A549 (cell line): ENCODE data around the gene SLC25A19.

ENCODE experiments used
- CEBPB ChIP-seq, 2 experiments: fragments of >200 bp in 1 of 2; sonication (Bioruptor Twin) in 1 of 2; formaldehyde crosslinking in 1 of 2; IDR thresholded peaks; 2 replicates each; pipeline ENCODE4 v1.6.1; 2012 to 2016
- CTCF ChIP-seq: fragments of >200 bp; sonication (Bioruptor Twin); formaldehyde crosslinking; IDR thresholded peaks from 3 replicates; pipeline ENCODE4 v1.5.1; 2016
- EP300 ChIP-seq, 2 experiments: fragments of >200 bp; sonication (Bioruptor Twin); formaldehyde crosslinking; IDR thresholded peaks; 2 replicates in 1 of 2; 3 replicates in 1 of 2; pipeline ENCODE4 v1.6.1; 2016 to 2017
- JUN ChIP-seq, 2 experiments: fragments of >200 bp; sonication (Bioruptor Twin); formaldehyde crosslinking; IDR thresholded peaks; 2 replicates in 1 of 2; 3 replicates in 1 of 2; pipeline ENCODE4 v1.6.1; 2016 to 2017
- MYC ChIP-seq: IDR thresholded peaks from 2 replicates; pipeline ENCODE4 v1.6.1; 2012; ENCODE audit warnings: mild to moderate bottlenecking, inconsistent platforms, low read length, improper control_type of control experiment, borderline replicate concordance
- NPAS2 ChIP-seq: fragments of 250-450 bp; sonication (Bioruptor Pico); IDR thresholded peaks from 2 replicates; pipeline ENCODE4 v1.8.0; 2022; ENCODE audit warnings: mild to moderate bottlenecking, moderate library complexity, borderline replicate concordance
- POLR2A ChIP-seq: IDR thresholded peaks from 2 replicates; pipeline ENCODE4 v1.6.1; 2012; ENCODE audit warnings: mild to moderate bottlenecking, low read length
- POLR2AphosphoS2 ChIP-seq: conservative IDR thresholded peaks from 2 replicates; pipeline ENCODE4 v1.6.1; 2012; ENCODE audit warnings: low read length, improper control_type of control experiment, inconsistent platforms
- RFX5 ChIP-seq: fragments of 450-650 bp; IDR thresholded peaks from 2 replicates; pipeline ENCODE4 v1.7.1; 2014; ENCODE audit warnings: antibody characterized with exemption, mild to moderate bottlenecking, moderate library complexity
- ZC3H11A ChIP-seq: fragments of 450-650 bp; IDR thresholded peaks from 2 replicates; pipeline ENCODE4 v1.6.1; 2014; ENCODE audit warnings: antibody characterized with exemption, mild to moderate bottlenecking
- ZFP36 ChIP-seq: fragments of 450-650 bp; IDR thresholded peaks from 2 replicates; pipeline ENCODE4 v1.6.1; 2014; ENCODE audit warnings: borderline replicate concordance; ENCODE audit not compliant: partially characterized antibody

- TF ChIP-seq CTCF = no peak
- no peak for TF ChIP-seq POLR2AphosphoS2
- no peak for TF ChIP-seq EP300 (IDR thresholded peaks at IDR 0.05)
- TF ChIP-seq POLR2A = no peak
- no peak for TF ChIP-seq JUN (IDR thresholded peaks at IDR 0.05)
- no peak for TF ChIP-seq NPAS2
- no peak for TF ChIP-seq CEBPB (IDR thresholded peaks at IDR 0.05)
- no peak for TF ChIP-seq MYC
- TF ChIP-seq ZFP36 = no peak
- TF ChIP-seq ZC3H11A = no peak
- no peak for TF ChIP-seq RFX5
Measured at GRCh38 chr17:75241996-75242460, 47.2 kb downstream of the SLC25A19 start.
